Spleen (tissue), 7 donors: Measurements from ENCODE around the gene MAP2K3.

Experiments
- CTCF ChIP-seq, 11 experiments: fragments of 200-600 bp in 7 of 11; fragments of 450-650 bp in 4 of 11; sonication (generic) in 4 of 11; IDR thresholded peaks in 8 of 11; conservative IDR thresholded peaks in 3 of 11; 1 replicate in 7 of 11; 2 replicates in 4 of 11; pipeline versions ENCODE4 v1.4.0 to v1.8.0; 2016 to 2021; ENCODE audit warnings: antibody characterized with exemption in 11 of 11, inconsistent platforms in 4 of 11, mild to moderate bottlenecking in 1 of 11
- POLR2A ChIP-seq, 3 donors: fragments of 450-650 bp; IDR thresholded peaks; one replicate each; pipeline ENCODE4 v1.5.1; 2017; ENCODE audit warnings: antibody characterized with exemption in 3 of 3, mild to moderate bottlenecking in 1 of 3
- POLR2AphosphoS5 ChIP-seq, 3 donors: sonication (generic); formaldehyde crosslinking; IDR thresholded peaks; one replicate each; pipeline ENCODE4 v1.5.1; 2017; ENCODE audit warnings: antibody characterized with exemption in 3 of 3
- donor health status: DM: no; HTN: no; CAD: no; lungs with moderate emphysema.
- donor health status: DM: no; HTN: no; CAD: no.
- donor health status: DM: no; HTN: no; CAD: no.

- TF ChIP-seq CTCF (IDR thresholded peaks at IDR 0.05 in 8 of 11, conservative IDR thresholded peaks at IDR 0.05 in 3 of 11) = no peak
- TF ChIP-seq POLR2AphosphoS5 (IDR thresholded peaks at IDR 0.05) = no peak
- no peak for TF ChIP-seq POLR2A (IDR thresholded peaks at IDR 0.05)
These were observed 76.7 kb downstream of the MAP2K3 start for GRCh38 chr17:21361020-21361809.
